HepG2 (cell line): ENCODE measurements around the gene KCTD6. TPM values are rescaled to one million over a fixed set of nuclear protein-coding genes. Genes with fewer than 3 reads are reported as not detected.

Experiments used
- ATAD3A ChIP-seq: sonication (generic); formaldehyde crosslinking; IDR thresholded peaks from 2 replicates; pipeline ENCODE4 v1.4.0; 2020; ENCODE audit warnings: missing genetic modification reagents
- CSRNP2 ChIP-seq: sonication (generic); formaldehyde crosslinking; conservative IDR thresholded peaks from 2 replicates; pipeline ENCODE4 v1.8.0; 2022; ENCODE audit warnings: low read depth, missing genetic modification reagents
- FOXP1 ChIP-seq, 2 experiments: fragments of 450-650 bp in 1 of 2; IDR thresholded peaks; 2 replicates each; pipeline ENCODE4 v1.6.1; 2017 to 2018; ENCODE audit warnings: antibody characterized with exemption in 1 of 2
- HOXD1 ChIP-seq: sonication (generic); formaldehyde crosslinking; IDR thresholded peaks from 2 replicates; pipeline ENCODE4 v1.5.0; 2020; ENCODE audit warnings: missing genetic modification reagents
- KMT2B ChIP-seq: IDR thresholded peaks from 2 replicates; pipeline ENCODE4 v1.6.1; 2016; ENCODE audit warnings: missing genetic modification reagents, missing compliant biosample characterization
- LCORL ChIP-seq, 2 experiments: fragments of 450-650 bp in 1 of 2; sonication (generic) in 1 of 2; formaldehyde crosslinking in 1 of 2; IDR thresholded peaks; 2 replicates each; pipeline versions ENCODE4 v1.5.0 to v1.6.1; 2017 to 2020; ENCODE audit warnings: antibody characterized with exemption in 1 of 2, missing genetic modification reagents in 1 of 2
- PRPF4 ChIP-seq: fragments of 200-400 bp; formaldehyde crosslinking; IDR thresholded peaks from 2 replicates; pipeline ENCODE4 v1.6.1; 2016; ENCODE audit warnings: low read length, low read depth; ENCODE audit not compliant: poor library complexity, severe bottlenecking
- RFX1 ChIP-seq: fragments of 450-650 bp; IDR thresholded peaks from 2 replicates; pipeline ENCODE4 v1.6.1; 2017
- SMAD9 ChIP-seq: sonication (generic); formaldehyde crosslinking; IDR thresholded peaks from 2 replicates; pipeline ENCODE4 v1.5.1; 2020; ENCODE audit warnings: mild to moderate bottlenecking, missing genetic modification reagents
- SP5 ChIP-seq: IDR thresholded peaks from 2 replicates; pipeline ENCODE4 v1.6.1; 2016; ENCODE audit warnings: low read depth, borderline replicate concordance
- STAG1 ChIP-seq: sonication (generic); formaldehyde crosslinking; IDR thresholded peaks from 2 replicates; pipeline ENCODE4 v1.4.0; 2020; ENCODE audit warnings: missing genetic modification reagents
- TRAFD1 ChIP-seq: sonication (generic); formaldehyde crosslinking; IDR thresholded peaks from 2 replicates; pipeline ENCODE4 v1.5.1; 2020; ENCODE audit warnings: missing genetic modification reagents, mild to moderate bottlenecking, borderline replicate concordance
- TSC22D2 ChIP-seq: sonication (generic); formaldehyde crosslinking; IDR thresholded peaks from 2 replicates; pipeline ENCODE4 v1.5.1; 2020; ENCODE audit warnings: missing genetic modification reagents, mild to moderate bottlenecking, borderline replicate concordance
- U2AF1 ChIP-seq: fragments of 200-400 bp; formaldehyde crosslinking; optimal IDR thresholded peaks from 2 replicates; pipeline ENCODE3; 2017; ENCODE audit warnings: mild to moderate bottlenecking, low read depth, low read length
- XRCC5 ChIP-seq: fragments of 200-400 bp; formaldehyde crosslinking; optimal IDR thresholded peaks from 2 replicates; pipeline ENCODE3; 2017; ENCODE audit warnings: mild to moderate bottlenecking, low read length
- ZBTB34 ChIP-seq: sonication (generic); formaldehyde crosslinking; IDR thresholded peaks from 2 replicates; pipeline ENCODE4 v1.8.0; 2022; ENCODE audit warnings: mild to moderate bottlenecking, missing genetic modification reagents
- ZBTB44 ChIP-seq: sonication (generic); formaldehyde crosslinking; IDR thresholded peaks from 2 replicates; pipeline ENCODE4 v1.4.0; 2020; ENCODE audit warnings: missing genetic modification reagents
- ZNF33A ChIP-seq: sonication (generic); formaldehyde crosslinking; IDR thresholded peaks from 2 replicates; pipeline ENCODE4 v1.5.1; 2020; ENCODE audit warnings: missing genetic modification reagents, mild to moderate bottlenecking, moderate library complexity, borderline replicate concordance
- ZNF652 ChIP-seq: IDR thresholded peaks from 2 replicates; pipeline ENCODE4 v1.6.1; 2016; ENCODE audit warnings: low read depth, borderline replicate concordance
- ZNF703 ChIP-seq: sonication (generic); formaldehyde crosslinking; IDR thresholded peaks from 2 replicates; pipeline ENCODE4 v1.5.1; 2020; ENCODE audit warnings: missing genetic modification reagents, mild to moderate bottlenecking, moderate library complexity, borderline replicate concordance
- ZNF770 ChIP-seq: sonication (generic); formaldehyde crosslinking; IDR thresholded peaks from 2 replicates; pipeline ENCODE4 v1.5.0; 2020; ENCODE audit warnings: mild to moderate bottlenecking, missing genetic modification reagents
- ZSCAN30 ChIP-seq: sonication (generic); formaldehyde crosslinking; IDR thresholded peaks from 2 replicates; pipeline ENCODE4 v1.5.0; 2020; ENCODE audit warnings: mild to moderate bottlenecking, missing genetic modification reagents
- polyA plus RNA-seq, 8 experiments: library from polyadenylated mRNA; depleted of rRNA in 3 of 8; stranded (reverse) in 7 of 8; unstranded in 1 of 8; fragments of >200 nt; fragmentation: Illumina TruSeq in 4 of 8; extraction: Trizol in 4 of 8; gene quantifications; 2 replicates each; pipeline versions ENCODE4 v1.2.1 to v1.2.3, GENCODE V29; 2011 to 2016; ENCODE audit warnings: low read depth in 4 of 8, missing spikeins in 1 of 8, mixed read lengths in 1 of 8; ENCODE audit not compliant: insufficient read depth in 1 of 8
- total RNA-seq, 5 experiments: library from RNA; depleted of rRNA; stranded (reverse); fragments of >200 nt; fragmentation: Illumina TruSeq; extraction: Trizol; gene quantifications; 2 replicates each; pipeline ENCODE4 v1.2.3, GENCODE V29; 2016; ENCODE audit warnings: low read depth in 1 of 5

The KCTD6 gene
- total and polyA plus RNA-seq, 2 of the 13 experiments (the other 11 are each of a cell fraction or from before 2014, with no cell fraction given), result 13.4 to 14.2 TPM

- no peak for TF ChIP-seq PRPF4
- TF ChIP-seq SMAD9, result no peak
- no peak for TF ChIP-seq ATAD3A (CRISPR knock-in tag)
- TF ChIP-seq ZSCAN30 (CRISPR knock-in tag), result no peak
- TF ChIP-seq ZNF703, result no peak
- TF ChIP-seq ZNF770, result no peak
- no peak for TF ChIP-seq LCORL (IDR thresholded peaks at IDR 0.05)
- no peak for TF ChIP-seq LCORL (CRISPR knock-in tag; IDR thresholded peaks at IDR 0.05)
- TF ChIP-seq CSRNP2, result no peak
- no peak for TF ChIP-seq U2AF1
- TF ChIP-seq RFX1, result no peak
- TF ChIP-seq ZNF33A (CRISPR knock-in tag), result no peak
- TF ChIP-seq KMT2B (CRISPR knock-in tag), result no peak
- no peak for TF ChIP-seq SP5
- no peak for TF ChIP-seq ZBTB34
- TF ChIP-seq ZNF652, result no peak
- TF ChIP-seq TSC22D2, result no peak
- TF ChIP-seq TRAFD1 (CRISPR knock-in tag), result no peak
- no peak for TF ChIP-seq XRCC5
- no peak for TF ChIP-seq STAG1 (CRISPR knock-in tag)
- peak; percentile 29; the same call in 1 of the 2 replicates for TF ChIP-seq FOXP1 (IDR thresholded peaks at IDR 0.05)
- TF ChIP-seq FOXP1 (CRISPR knock-in tag; IDR thresholded peaks at IDR 0.05), result peak; percentile 72
- TF ChIP-seq HOXD1, result no peak
- TF ChIP-seq ZBTB44, result no peak
Measured at GRCh38 chr3:58474967-58475578, 16.8 kb upstream of the KCTD6 start (continued).
